ENCODE results near the gene MYO10.

Gene MYO10

GRCh38 chr5:16957304-16958196 lies 21.5 kb upstream of the MYO10 start:
- no peaks in the 10 kb centered on the region for H3K27me3 ChIP-seq (ENCODE audit: insufficient read depth, low read length, poor library complexity)
- ATAC-seq (ENCODE audit: insufficient read depth, low read depth) (no peak), DNase-seq (no peak)
- no peak for TF ChIP-seq EZH2 (IDR thresholded peaks at IDR 0.05; ENCODE audit: borderline replicate concordance, low read depth, low read length, severe bottlenecking)
- TF ChIP-seq, protein P1, sequence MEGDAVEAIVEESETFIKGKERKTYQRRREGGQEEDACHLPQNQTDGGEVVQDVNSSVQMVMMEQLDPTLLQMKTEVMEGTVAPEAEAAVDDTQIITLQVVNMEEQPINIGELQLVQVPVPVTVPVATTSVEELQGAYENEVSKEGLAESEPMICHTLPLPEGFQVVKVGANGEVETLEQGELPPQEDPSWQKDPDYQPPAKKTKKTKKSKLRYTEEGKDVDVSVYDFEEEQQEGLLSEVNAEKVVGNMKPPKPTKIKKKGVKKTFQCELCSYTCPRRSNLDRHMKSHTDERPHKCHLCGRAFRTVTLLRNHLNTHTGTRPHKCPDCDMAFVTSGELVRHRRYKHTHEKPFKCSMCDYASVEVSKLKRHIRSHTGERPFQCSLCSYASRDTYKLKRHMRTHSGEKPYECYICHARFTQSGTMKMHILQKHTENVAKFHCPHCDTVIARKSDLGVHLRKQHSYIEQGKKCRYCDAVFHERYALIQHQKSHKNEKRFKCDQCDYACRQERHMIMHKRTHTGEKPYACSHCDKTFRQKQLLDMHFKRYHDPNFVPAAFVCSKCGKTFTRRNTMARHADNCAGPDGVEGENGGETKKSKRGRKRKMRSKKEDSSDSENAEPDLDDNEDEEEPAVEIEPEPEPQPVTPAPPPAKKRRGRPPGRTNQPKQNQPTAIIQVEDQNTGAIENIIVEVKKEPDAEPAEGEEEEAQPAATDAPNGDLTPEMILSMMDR (IDR thresholded peaks at IDR 0.05; ENCODE audit: borderline replicate concordance, extremely low read depth, low read length, poor library complexity, severe bottlenecking): no peak
- H3K4me1 ChIP-seq (ENCODE audit: insufficient read depth, low read length): no peaks in the 10 kb centered on the region
- no peaks in the 10 kb centered on the region for H4K20me1 ChIP-seq (ENCODE audit: insufficient read depth, low read length)
- H3K4me3 ChIP-seq (ENCODE audit: low read depth in 1 of 2, low read length in 2 of 2): no peak overlapping the region
- H3K36me3 ChIP-seq (ENCODE audit: insufficient read depth, low read length): no peaks in the 10 kb centered on the region
- H3K27ac ChIP-seq (ENCODE audit: low read length): no peak overlapping the region
- H3K9me3 ChIP-seq (ENCODE audit: insufficient read depth, low read length, severe bottlenecking): peaks cover 3% of the 10 kb centered on the region
- no peak overlapping the region for H3K9ac ChIP-seq (ENCODE audit: low read depth, low read length)
- H3K79me2 ChIP-seq (ENCODE audit: insufficient read depth, low read length): no peaks in the 10 kb centered on the region
- no peak overlapping the region for H3K4me2 ChIP-seq (ENCODE audit: insufficient read depth, low read length)
- H2AFZ ChIP-seq (ENCODE audit: low read depth, low read length): no peak overlapping the region

- no peak overlapping the region for H3K27ac ChIP-seq (ENCODE audit: low read length)
- no peak overlapping the region for H3K4me2 ChIP-seq (ENCODE audit: insufficient read depth, low read length)
- ATAC-seq (ENCODE audit: insufficient read depth, low read depth) (no peak), DNase-seq (no peak)
- no peak overlapping the region for H3K4me3 ChIP-seq (ENCODE audit: low read depth in 1 of 2, low read length in 2 of 2)
- H3K9ac ChIP-seq (ENCODE audit: low read depth, low read length): no peak overlapping the region
- no peaks in the 10 kb centered on the region for H3K27me3 ChIP-seq (ENCODE audit: insufficient read depth, low read length, poor library complexity)
- H4K20me1 ChIP-seq (ENCODE audit: insufficient read depth, low read length): no peaks in the 10 kb centered on the region
- no peak overlapping the region for H2AFZ ChIP-seq (ENCODE audit: low read depth, low read length)
- TF ChIP-seq, protein P1 (IDR thresholded peaks at IDR 0.05; ENCODE audit: borderline replicate concordance, extremely low read depth, low read length, poor library complexity, severe bottlenecking): no peak
- TF ChIP-seq EZH2 (IDR thresholded peaks at IDR 0.05; ENCODE audit: borderline replicate concordance, low read depth, low read length, severe bottlenecking): no peak
- H3K36me3 ChIP-seq (ENCODE audit: insufficient read depth, low read length): no peaks in the 10 kb centered on the region
- H3K9me3 ChIP-seq (ENCODE audit: insufficient read depth, low read length, severe bottlenecking): peaks cover 3% of the 10 kb centered on the region
- H3K79me2 ChIP-seq (ENCODE audit: insufficient read depth, low read length): no peaks in the 10 kb centered on the region
- H3K4me1 ChIP-seq (ENCODE audit: insufficient read depth, low read length): no peaks in the 10 kb centered on the region
Measured at GRCh38 chr5:16953729-16954128, 17.6 kb upstream of the MYO10 start.

GRCh38 chr5:16952968-16953671 lies 17.0 kb upstream of the MYO10 start:
- no peaks in the 10 kb centered on the region for H3K79me2 ChIP-seq (ENCODE audit: insufficient read depth, low read length)
- H3K4me3 ChIP-seq (ENCODE audit: low read depth in 1 of 2, low read length in 2 of 2): no peak overlapping the region
- no peaks in the 10 kb centered on the region for H3K4me1 ChIP-seq (ENCODE audit: insufficient read depth, low read length)
- H3K27ac ChIP-seq (ENCODE audit: low read length): no peak overlapping the region
- H3K36me3 ChIP-seq (ENCODE audit: insufficient read depth, low read length): no peaks in the 10 kb centered on the region
- DNase-seq: no peak
- no peaks in the 10 kb centered on the region for H4K20me1 ChIP-seq (ENCODE audit: insufficient read depth, low read length)
- H3K9ac ChIP-seq (ENCODE audit: low read depth, low read length): no peak overlapping the region
- no peak overlapping the region for H2AFZ ChIP-seq (ENCODE audit: low read depth, low read length)
- no peak overlapping the region for H3K4me2 ChIP-seq (ENCODE audit: insufficient read depth, low read length)
- H3K9me3 ChIP-seq (ENCODE audit: insufficient read depth, low read length, severe bottlenecking): peaks cover 3% of the 10 kb centered on the region
- TF ChIP-seq, protein P1 (IDR thresholded peaks at IDR 0.05; ENCODE audit: borderline replicate concordance, extremely low read depth, low read length, poor library complexity, severe bottlenecking): no peak
- TF ChIP-seq EZH2 (IDR thresholded peaks at IDR 0.05; ENCODE audit: borderline replicate concordance, low read depth, low read length, severe bottlenecking): no peak
- no peaks in the 10 kb centered on the region for H3K27me3 ChIP-seq (ENCODE audit: insufficient read depth, low read length, poor library complexity)
- ATAC-seq (ENCODE audit: insufficient read depth, low read depth): no peak
